ENCODE data around the gene HNRNPK.

The HNRNPK gene

DNA sequence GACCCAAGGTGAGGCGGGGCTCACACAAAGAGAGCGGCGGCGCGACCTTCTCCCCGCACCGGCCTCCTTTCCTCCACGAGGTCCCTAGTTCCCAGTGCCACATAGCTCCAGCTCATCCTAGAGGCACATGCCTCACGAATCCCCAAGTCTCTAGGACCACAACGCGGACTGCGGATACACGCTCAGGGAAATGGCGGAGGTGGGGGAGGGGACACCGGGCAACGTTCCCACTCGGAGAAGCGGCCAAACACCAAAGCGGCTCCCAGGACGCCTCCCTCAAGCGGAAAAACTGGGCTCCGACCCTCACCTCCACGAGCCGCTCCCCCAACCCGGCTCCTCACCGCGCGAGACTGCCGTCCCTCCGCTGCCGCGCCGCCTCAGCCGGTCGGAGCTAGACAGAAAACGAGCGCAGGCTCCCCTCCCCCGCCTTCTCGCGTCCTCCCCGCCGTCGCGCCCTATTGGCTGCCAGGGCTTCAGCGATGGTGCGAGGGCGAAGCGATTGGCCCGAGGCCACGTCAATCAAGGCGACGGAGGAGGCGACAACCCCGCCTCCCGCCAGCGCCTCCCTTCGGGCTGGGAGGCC lies at the start of gene HNRNPK:
Gene HNRNPK, minus strand, starts transcription at position 404 of the 583 bp plus-strand sequence. CDS start 1,963 bp downstream, outside the sequence.
- peak; percentile 87 to 88 for DNase-seq

GRCh38 chr9:84027201-84027600 lies 47.2 kb upstream of the HNRNPK start:
- no peak for DNase-seq

- no peak for DNase-seq
Measured at GRCh38 chr9:84024041-84024575, 44.1 kb upstream of the HNRNPK start.

DNA sequence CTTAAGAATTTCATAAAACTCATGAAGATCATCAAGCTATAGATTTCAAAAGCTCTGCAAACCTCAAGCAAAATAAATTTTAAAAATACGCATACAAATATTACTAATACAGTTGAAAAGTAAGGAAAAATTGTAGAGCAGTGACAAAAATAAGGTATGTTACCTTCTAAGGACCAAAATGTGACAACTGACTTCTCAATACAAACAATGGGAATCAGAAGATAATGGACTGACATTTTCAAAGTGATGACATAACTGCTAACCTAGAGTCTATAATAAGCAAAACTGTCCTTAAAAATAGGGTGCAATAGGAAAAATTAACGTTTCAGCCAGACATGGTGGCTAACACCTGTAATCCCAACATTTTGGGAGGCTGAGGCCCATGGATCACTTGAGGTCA lies 27.6 kb upstream of the HNRNPK start:
- DNase-seq, result no peak

DNA sequence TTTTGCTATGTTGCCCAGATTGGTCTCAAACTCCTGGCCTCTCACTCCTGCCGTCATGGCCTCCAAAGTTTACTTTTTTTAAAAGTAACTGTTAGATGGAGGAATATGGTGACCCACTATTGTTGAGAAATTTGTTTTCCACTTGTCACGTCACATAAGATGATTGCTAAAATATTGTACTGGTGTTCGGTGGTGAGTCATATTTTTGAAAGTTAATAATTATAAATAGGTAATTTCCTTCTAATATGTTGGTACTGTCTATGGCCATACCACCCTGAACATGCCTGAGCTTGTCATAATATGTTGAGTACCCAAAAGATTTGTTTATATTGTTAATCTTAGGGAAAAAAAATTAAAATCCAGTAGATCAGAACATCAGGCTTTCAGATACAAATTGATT lies 23.2 kb upstream of the HNRNPK start:
- no peak for DNase-seq

DNA sequence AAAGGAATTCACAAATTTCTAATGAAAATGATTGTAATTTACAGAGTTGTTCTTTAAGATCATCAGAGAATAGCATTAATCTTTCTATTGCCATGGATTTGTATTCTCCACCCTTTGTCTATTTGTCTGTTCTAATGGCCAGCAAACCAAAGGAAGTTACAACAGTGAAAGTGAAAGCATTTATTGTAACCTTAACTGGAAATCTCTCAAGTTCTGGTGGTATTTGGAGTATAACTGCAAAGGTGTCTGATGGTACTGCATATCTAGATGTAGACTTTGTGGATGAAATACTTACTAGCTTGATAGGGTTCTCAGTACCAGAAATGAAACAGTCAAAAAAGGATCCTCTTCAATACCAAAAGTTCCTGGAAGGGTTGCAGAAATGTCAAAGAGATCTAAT lies 22.3 kb upstream of the HNRNPK start:
- no peak for DNase-seq

DNA sequence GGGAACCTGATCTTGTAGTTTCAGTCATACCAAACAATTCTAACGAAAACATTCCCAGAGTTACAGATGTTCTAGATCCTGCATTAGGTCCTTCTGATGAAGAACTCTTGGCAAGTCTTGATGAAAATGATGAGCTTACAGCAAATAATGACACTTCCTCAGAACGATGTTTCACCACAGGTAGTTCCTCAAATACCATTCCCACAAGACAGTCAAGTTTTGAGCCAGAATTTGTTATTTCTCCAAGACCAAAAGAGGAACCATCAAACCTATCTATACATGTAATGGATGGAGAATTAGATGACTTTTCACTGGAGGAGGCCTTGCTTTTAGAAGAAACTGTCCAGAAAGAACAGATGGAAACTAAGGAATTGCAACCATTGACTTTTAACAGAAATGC lies 21.6 kb upstream of the HNRNPK start:
- peak; percentile 53 to 58 for DNase-seq

- no peak for DNase-seq
Measured at GRCh38 chr9:84000186-84000585, 20.2 kb upstream of the HNRNPK start.

DNA sequence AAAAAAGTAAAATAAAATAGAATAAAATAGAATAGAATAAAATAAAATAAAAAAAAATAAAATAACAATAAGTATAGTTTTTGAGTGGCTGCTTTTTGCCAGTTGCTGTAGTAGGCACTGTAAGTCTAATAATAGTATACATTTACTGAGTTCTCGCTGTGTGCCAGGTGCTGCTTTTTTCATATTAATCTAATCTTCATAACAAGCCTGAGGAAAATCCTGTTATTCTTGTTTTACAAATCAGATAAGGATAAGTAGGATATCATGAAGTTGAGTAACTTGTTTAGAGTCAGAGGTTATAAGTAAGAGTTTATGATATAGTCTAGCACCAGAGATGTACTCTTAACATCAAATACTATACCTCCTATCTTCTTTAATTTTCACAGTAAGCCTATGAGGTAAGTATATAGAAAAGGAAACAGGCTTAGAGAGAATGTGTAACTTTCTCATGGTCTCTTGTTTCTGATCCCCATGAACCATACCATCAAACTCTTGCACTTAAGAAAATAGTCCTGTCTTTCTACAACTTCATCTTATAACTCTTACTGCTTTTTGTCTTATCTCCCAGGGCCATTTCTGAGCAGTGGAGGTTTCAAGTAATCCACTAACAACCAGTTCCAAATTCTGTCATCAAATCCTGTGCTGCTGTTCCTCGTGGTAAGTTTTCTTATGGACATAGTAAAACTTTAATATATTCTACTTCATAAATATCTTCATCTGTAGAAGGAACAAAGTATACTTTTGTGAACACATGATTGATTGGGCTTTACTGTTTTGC lies 19.3 kb upstream of the HNRNPK start:
- DNase-seq, result no peak

DNA sequence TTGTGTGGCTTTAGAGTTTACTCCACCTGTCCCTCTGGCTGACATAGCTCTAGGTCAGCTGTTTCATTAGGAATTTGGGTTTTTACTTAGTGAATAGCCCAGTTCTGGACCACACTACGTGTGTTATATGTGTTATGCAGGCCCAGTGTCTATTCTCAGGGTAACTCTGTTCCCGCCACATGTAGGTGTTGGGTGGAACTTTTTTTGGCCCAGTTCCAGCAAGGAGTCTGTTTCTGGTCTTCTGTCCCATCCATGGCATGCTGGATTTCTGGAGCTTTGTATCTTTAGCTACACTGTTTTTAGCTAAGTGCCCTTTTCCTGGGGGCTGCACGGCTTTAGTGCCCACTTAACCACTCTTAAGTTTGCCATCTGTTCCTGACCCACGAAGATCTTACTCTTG lies 16.1 kb upstream of the HNRNPK start:
- no peak for DNase-seq

DNA sequence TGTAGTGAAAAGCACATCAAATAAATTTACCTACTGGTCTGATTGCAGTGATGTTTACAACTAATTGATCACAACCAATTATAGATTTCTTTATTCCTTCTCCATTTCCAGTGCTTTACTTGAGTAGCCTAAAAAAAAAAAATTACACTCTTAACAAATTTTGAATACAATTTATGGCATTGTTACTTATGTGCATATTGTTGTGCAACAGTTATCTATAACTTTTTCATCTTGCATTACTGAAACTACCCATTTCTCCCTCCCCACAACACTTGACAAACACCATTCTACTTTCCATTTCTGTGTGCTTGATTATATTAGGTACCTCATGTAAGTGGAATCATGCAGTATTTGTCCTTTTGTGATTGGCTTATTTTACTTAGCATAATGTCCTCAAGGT lies 12.9 kb upstream of the HNRNPK start:
- DNase-seq, result no peak

- no peak for DNase-seq
Measured at GRCh38 chr9:83992407-83992806, 12.4 kb upstream of the HNRNPK start.

DNA sequence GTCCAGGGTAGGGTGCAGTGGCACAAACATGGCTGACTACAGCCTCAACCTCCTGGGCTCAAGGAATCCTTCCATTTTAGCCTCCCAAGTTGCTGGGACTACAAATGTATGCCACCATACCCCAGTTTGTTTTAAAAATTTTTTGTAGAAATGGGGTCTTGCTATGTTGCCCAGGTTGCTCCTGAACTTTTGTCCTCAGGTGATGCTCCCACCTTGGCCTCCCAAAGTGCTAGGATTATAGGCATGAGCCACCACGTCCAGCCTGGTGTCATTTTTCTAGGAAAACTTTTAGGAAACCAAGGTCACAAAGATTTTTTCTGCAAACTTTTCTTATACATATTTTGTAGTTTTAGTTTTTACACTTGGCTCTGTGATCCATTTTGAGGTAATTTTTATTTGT lies 11.3 kb upstream of the HNRNPK start:
- no peak for DNase-seq

- DNase-seq, result no peak
Measured at GRCh38 chr9:83988411-83988810, 8.4 kb upstream of the HNRNPK start.

GRCh38 chr9:83987402-83987791 lies 7.4 kb upstream of the HNRNPK start:
- DNase-seq, result no peak

DNA sequence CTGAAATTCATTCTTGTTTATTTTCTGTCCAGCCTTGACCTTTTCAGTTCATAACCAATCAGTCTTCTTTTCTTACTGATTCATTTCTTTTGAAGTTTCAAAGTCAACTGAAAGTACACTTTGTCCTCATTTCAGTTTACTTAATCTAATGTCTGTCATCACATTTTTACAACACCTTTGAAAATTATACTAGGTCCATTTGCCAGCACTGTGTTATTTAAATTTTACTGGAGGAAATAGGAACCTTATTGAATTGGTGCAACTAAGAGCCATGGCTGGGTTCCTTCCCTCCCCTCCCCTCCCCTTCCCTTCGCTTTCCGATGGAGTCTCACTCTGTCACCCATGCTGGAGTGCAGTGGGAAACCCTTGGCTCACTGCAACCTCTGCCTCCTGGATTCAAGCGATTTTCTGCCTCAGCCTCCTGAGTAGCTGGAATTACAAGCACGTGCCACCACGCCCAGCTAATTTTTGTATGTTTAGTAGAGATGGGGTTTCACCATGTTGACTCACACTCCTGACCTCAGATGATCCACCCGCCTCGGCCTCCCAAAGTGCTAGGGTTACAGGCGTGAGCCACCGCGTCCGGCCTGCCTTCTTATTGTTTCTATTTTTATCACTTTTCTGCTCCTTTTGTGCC lies 6.9 kb upstream of the HNRNPK start:
- no peak for DNase-seq

GRCh38 chr9:83986195-83986594 lies 6.2 kb upstream of the HNRNPK start:
- DNase-seq, result peak in 1 of 2 experiments; percentile 22

DNA sequence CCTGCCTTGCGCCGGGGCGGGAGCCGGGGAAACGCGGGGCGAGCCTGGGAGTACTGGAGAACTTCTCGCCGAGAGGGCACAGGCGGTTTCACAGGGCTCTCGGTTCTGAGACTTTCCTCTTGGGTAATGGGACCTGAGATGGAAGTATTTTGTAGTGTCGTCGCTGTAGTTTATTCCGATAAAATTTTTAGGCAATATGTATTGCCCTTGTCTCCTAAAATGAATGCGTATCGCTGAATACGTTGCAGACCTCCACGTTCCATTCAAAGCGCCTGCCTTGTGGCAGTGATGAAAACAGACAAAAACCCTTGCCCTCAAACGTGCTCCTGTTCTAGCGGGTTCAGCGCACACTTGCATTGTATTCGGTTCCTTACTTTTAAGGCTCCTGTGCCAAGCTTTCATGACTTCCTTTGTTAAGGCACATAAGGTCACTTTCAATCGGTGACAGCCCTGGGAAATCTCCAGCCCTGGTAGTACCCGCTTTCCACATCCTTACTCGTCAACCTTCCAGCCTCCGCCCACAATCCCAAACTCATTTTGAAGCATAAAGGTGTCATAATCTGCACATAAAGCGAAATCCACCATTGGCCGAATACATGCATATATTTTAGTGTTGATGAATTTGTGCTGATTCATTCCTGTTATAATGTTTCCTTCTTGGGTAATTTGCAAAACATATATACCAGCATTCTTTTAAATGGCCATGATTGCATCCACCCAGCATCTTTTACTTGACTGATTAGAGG lies 1.3 kb upstream of the HNRNPK start:
- peak; percentile 55 to 57 for DNase-seq

DNA sequence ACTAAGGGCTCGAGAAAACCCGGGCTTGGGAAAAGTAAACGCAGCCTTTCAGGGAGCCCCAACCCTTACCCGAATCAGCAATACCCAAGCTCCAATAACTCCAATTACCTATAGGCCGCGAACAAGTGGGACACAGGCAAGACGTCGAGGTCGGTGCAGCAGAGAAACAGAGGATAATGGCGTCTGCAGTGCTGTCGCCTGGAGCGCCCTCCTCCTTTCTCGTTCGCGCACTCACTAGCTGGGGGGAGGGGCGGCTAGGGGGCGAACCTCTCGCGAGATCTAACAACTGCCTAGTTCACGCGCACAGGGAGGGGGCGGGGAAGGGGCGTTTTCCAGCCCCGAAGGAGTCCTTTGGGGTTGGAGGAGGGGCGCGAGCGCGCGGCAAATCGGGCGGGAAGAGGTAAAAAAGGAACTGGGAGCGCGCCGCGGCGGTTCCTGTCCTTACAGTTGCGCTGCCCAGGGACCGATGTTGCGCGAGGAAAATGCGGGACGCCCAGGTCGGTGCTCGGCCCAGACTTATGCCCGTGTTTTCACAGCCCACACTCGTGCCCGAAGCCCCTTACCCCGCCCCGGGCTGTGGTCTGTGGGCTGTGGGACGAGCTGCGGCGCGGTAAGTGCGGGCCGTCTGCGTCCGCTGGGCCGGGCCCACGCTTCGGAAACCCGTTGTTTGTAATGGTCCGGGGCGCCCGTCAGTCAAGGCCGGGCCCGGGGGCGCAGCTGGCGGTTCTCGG lies 545 bp upstream of the HNRNPK start, which contains the start of gene RMI1:
Gene RMI1, plus strand, starts transcription at position 411 of the 731 bp plus-strand sequence. CDS start 20,182 bp downstream, outside the sequence.
- peak; percentile 93 to 96 for DNase-seq

- DNase-seq, result peak; percentile 59 to 62
Measured at GRCh38 chr9:83978992-83979811, 813 bp downstream of the HNRNPK start.

DNA sequence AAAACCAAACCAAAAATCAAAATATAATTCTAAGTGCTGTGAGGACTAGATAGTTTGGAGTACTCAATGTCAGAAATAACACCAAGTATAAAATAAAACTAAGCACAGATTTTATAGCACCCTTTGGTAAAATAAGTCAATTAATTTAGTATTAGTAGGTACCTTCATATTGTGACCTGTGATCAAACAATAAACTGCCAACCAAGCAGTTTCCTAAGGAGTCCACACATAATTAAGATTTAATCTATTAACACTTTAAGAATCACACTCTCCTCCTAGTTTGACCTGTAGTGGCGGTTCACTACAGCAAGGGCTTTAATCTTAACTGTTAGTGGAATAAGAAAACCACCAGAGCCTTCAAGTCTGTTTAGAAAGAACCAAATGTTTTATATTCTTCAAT lies 2.8 kb downstream of the HNRNPK start:
- no peak for DNase-seq
